IMR-90 (cell line): ENCODE data around the gene MAN1C1.

Experiments
- BHLHE40 ChIP-seq: fragments of 150-350 bp; IDR thresholded peaks from 2 replicates; pipeline ENCODE4 v1.6.1; 2016; ENCODE audit warnings: mild to moderate bottlenecking, low read depth, low read length
- CHD1 ChIP-seq: IDR thresholded peaks from 2 replicates; pipeline ENCODE4 v1.6.1; 2012; ENCODE audit warnings: low read depth, low read length, improper control_type of control experiment
- CTCF ChIP-seq: conservative IDR thresholded peaks from 2 replicates; pipeline ENCODE4 v1.5.1; 2012; ENCODE audit warnings: mild to moderate bottlenecking, low read depth, low read length, improper control_type of control experiment
- POLR2A ChIP-seq: IDR thresholded peaks from 2 replicates; pipeline ENCODE4 v1.6.1; 2012; ENCODE audit warnings: mild to moderate bottlenecking, low read depth, low read length
- RAD21 ChIP-seq: IDR thresholded peaks from 2 replicates; pipeline ENCODE4 v1.6.1; 2012; ENCODE audit warnings: low read length, improper control_type of control experiment
- RFX5 ChIP-seq: IDR thresholded peaks from 2 replicates; pipeline ENCODE4 v1.8.0; 2012; ENCODE audit warnings: low read depth, mild to moderate bottlenecking, low read length, moderate library complexity

- TF ChIP-seq CTCF = no peak
- TF ChIP-seq BHLHE40 = no peak
- no peak for TF ChIP-seq RFX5
- TF ChIP-seq POLR2A = no peak
- TF ChIP-seq RAD21 = no peak
- no peak for TF ChIP-seq CHD1
These were observed 17.5 kb downstream of the MAN1C1 start for GRCh38 chr1:25634066-25634465.
